Stimulated activated naive CD4-positive, alpha-beta T cell (primary cell): ENCODE results near the gene SMCHD1.
"Not testable (repeated sequence)": the region's sequence is repeated elsewhere in the genome, so short reads cannot be mapped to it uniquely, and the experiment has no call there.

Experiments
- DNase-seq, 6 experiments: peaks; one replicate each; lab custom pipeline; 2025; lab: John Stamatoyannopoulos, UW

The SMCHD1 gene

GRCh38 chr18:2818281-2818680 is 162.8 kb downstream of the SMCHD1 start:
- DNase-seq, result no peak

GRCh38 chr18:2821695-2822094 is 166.2 kb downstream of the SMCHD1 start:
- no peak for DNase-seq

- DNase-seq, result no peak
Measured at GRCh38 chr18:2822213-2822921, 166.8 kb downstream of the SMCHD1 start.

- no peak for DNase-seq
Measured at GRCh38 chr18:2823202-2823601, 167.7 kb downstream of the SMCHD1 start.

GRCh38 chr18:2823966-2824365 is 168.4 kb downstream of the SMCHD1 start:
- no peak for DNase-seq

- no peak for DNase-seq
Measured at GRCh38 chr18:2824865-2825264, 169.3 kb downstream of the SMCHD1 start.

- DNase-seq, result no peak
Measured at GRCh38 chr18:2825613-2826175, 170.2 kb downstream of the SMCHD1 start.

- DNase-seq, result no peak
Measured at GRCh38 chr18:2826581-2826980, 171.1 kb downstream of the SMCHD1 start.

GRCh38 chr18:2827061-2827460 is 171.5 kb downstream of the SMCHD1 start:
- no peak for DNase-seq

- DNase-seq, result not testable (repeated sequence)
Measured at GRCh38 chr18:2836118-2836517, 180.6 kb downstream of the SMCHD1 start.

- DNase-seq, result not testable (repeated sequence)
Measured at GRCh38 chr18:2837290-2837689, 181.8 kb downstream of the SMCHD1 start.

GRCh38 chr18:2839202-2839601 is 183.7 kb downstream of the SMCHD1 start:
- DNase-seq, result no peak

- no peak for DNase-seq
Measured at GRCh38 chr18:2840521-2840920, 185.0 kb downstream of the SMCHD1 start.

GRCh38 chr18:2843146-2843545 is 187.6 kb downstream of the SMCHD1 start:
- no peak for DNase-seq

GRCh38 chr18:2845172-2845571 is 189.6 kb downstream of the SMCHD1 start:
- no peak for DNase-seq

GRCh38 chr18:2846636-2847316 is 191.2 kb downstream of the SMCHD1 start, which contains the start of gene EMILIN2:
EMILIN2 (plus strand) TSS chr18:2847006; CDS start chr18:2847189, 183 bp downstream.
- DNase-seq, result no peak

- no peak for DNase-seq
Measured at GRCh38 chr18:2847317-2848246, 192.1 kb downstream of the SMCHD1 start.

- DNase-seq, result no peak
Measured at GRCh38 chr18:2848247-2849246, 193.0 kb downstream of the SMCHD1 start.

GRCh38 chr18:2850816-2851215 is 195.3 kb downstream of the SMCHD1 start:
- no peak for DNase-seq

- no peak for DNase-seq
Measured at GRCh38 chr18:2851771-2852170, 196.2 kb downstream of the SMCHD1 start.

GRCh38 chr18:2852460-2852859 is 196.9 kb downstream of the SMCHD1 start:
- not testable (repeated sequence) for DNase-seq
